ENCODE results near the gene ADAMTS12.

The ADAMTS12 gene

DNA sequence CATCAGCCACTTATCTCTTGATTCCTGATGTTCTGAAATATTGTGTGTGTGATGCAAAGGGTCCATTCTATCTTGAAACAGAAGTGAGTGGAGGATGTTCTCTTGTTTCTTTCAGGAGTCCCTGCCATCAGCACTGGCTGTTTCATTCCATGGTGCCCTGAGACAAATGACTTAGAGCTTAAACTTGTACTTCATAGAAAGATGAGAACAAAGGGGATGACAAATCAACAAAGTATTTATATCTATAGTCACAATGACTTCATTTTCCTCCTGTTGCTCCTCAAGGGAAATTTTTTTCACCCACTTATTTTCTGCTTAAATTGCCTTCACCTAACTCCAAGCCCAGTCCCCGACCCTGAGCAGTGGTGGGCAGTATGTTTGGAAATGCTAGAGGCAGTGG, 279.4 kb downstream of the ADAMTS12 start:
- WGBS, result no CpG with 5 or more reads among the region's 1 CpG
- Histone ChIP-seq H3K9me3 (ENCODE audit: insufficient read depth, low read depth, low read length) (no peaks in the 10 kb centered on the region), H3K27ac (ENCODE audit: low read depth, low read length) (no peak overlapping the region), H3K4me1 (ENCODE audit: insufficient read depth, low read length) (no peaks in the 10 kb centered on the region; the same call in 1 of the 2 replicates), H3K4me3 (ENCODE audit: low read length) (no peak overlapping the region), H3K36me3 (ENCODE audit: insufficient read depth, low read length) (peaks cover 8% of the 10 kb centered on the region), H3K27me3 (ENCODE audit: insufficient read depth, low read length) (no peaks in the 10 kb centered on the region), H3K9ac (ENCODE audit: low read depth, low read length) (no peak overlapping the region)

DNA sequence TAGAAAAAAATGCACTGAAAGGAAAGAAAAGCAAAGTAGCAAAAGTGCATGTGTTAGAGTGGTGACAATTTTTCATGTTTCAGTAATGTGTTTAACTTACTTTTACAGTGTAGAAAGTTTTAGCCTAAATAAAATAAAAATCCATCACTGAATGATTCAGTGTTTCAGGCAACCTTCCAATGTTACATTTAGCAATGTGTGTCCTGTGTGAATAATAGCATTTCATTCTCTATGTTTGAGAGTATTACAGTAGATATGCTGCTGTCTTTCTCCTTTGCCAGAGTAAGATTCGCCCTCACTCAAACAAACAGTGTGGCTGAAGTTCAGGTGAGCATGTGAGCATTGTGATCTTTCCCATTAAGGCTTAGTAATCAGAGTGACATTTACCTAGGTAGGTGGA, 279.9 kb downstream of the ADAMTS12 start:
- H3K27ac ChIP-seq (ENCODE audit: low read depth, low read length), result no peak overlapping the region
- H3K27me3 ChIP-seq (ENCODE audit: insufficient read depth, low read length), result no peaks in the 10 kb centered on the region
- WGBS, result 100% methylated on average over 1 of the region's 1 CpG
- H3K4me1 ChIP-seq (ENCODE audit: insufficient read depth, low read length), result no peaks in the 10 kb centered on the region; the same call in 1 of the 2 replicates
- peaks cover 8% of the 10 kb centered on the region for H3K36me3 ChIP-seq (ENCODE audit: insufficient read depth, low read length)
- H3K4me3 ChIP-seq (ENCODE audit: low read length), result no peak overlapping the region
- no peaks in the 10 kb centered on the region for H3K9me3 ChIP-seq (ENCODE audit: insufficient read depth, low read depth, low read length)
- no peak overlapping the region for H3K9ac ChIP-seq (ENCODE audit: low read depth, low read length)

DNA sequence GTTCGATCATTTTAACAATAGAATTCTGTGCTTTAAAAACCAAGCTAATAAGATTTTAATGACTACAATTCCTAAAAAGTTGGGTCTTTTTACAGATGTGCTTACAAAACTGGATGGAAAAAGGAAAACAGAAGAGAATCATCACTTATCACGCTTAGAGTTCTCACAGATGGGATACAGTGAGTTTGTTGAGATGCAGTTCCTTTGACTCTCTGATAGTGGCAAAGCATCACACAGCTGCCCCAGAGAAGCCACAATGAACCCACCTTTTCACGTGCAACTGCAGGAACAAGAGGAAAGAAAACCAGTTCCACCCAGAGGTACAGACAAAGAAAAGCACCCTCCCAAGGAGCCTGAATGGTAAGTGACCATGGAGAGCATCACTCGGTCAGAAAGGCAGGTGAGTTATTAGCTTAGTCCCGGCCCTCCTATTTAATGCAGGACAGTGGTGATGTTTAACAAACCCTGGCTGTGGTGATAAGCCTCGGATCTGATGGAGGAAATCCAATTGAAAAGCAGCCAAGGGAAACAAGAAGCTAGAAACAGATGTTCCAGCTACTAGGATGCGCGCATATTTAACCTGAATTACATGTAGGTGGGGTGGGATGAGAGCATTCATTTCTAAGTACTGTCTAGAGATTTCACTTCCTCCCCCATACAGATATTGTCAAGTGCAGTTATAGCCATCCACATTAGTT, 283.3 kb downstream of the ADAMTS12 start:
- H3K36me3 ChIP-seq (ENCODE audit: insufficient read depth, low read length), result 0 out of 2 replicates have a peak, but pooled peaks cover under 1% of the 10 kb centered on the region
- H3K4me3 ChIP-seq (ENCODE audit: low read length), result no peak overlapping the region
- no peak overlapping the region for H3K27ac ChIP-seq (ENCODE audit: low read depth, low read length)
- H3K9ac ChIP-seq (ENCODE audit: low read depth, low read length), result no peak overlapping the region
- no peaks in the 10 kb centered on the region; the same call in 1 of the 2 replicates for H3K4me1 ChIP-seq (ENCODE audit: insufficient read depth, low read length)
- H3K27me3 ChIP-seq (ENCODE audit: insufficient read depth, low read length), result no peaks in the 10 kb centered on the region
- 84% methylated on average over 8 of the region's 8 CpGs for WGBS
- H3K9me3 ChIP-seq (ENCODE audit: insufficient read depth, low read depth, low read length), result no peaks in the 10 kb centered on the region

DNA sequence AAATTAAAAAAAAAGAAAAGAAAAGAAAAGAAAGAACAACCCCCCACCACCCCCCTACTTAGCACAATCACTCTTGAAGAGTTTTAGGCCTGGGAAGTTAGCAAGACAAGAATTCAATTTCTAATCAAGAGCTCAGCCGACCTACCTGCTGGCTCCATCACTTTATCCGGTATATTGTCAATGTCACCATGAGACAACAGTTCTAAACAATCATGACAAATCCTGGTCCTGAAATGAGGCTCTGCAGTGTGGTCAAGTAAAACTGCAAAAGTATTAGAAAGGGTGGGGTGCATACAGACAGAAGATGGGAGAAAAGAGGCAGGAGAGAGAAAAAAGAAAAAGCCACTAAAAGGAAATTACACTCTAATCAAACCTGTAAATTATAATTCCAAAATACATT, 287.3 kb downstream of the ADAMTS12 start:
- no peaks in the 10 kb centered on the region for H3K9me3 ChIP-seq (ENCODE audit: insufficient read depth, low read depth, low read length)
- peaks cover 9% of the 10 kb centered on the region for H3K4me1 ChIP-seq (ENCODE audit: insufficient read depth, low read length)
- no peaks in the 10 kb centered on the region for H3K36me3 ChIP-seq (ENCODE audit: insufficient read depth, low read length)
- no peak overlapping the region for H3K27ac ChIP-seq (ENCODE audit: low read depth, low read length)
- 97% methylated on average over 2 of the region's 2 CpGs for WGBS
- H3K9ac ChIP-seq (ENCODE audit: low read depth, low read length), result no peak overlapping the region
- no peaks in the 10 kb centered on the region for H3K27me3 ChIP-seq (ENCODE audit: insufficient read depth, low read length)
- no peak overlapping the region for H3K4me3 ChIP-seq (ENCODE audit: low read length)

DNA sequence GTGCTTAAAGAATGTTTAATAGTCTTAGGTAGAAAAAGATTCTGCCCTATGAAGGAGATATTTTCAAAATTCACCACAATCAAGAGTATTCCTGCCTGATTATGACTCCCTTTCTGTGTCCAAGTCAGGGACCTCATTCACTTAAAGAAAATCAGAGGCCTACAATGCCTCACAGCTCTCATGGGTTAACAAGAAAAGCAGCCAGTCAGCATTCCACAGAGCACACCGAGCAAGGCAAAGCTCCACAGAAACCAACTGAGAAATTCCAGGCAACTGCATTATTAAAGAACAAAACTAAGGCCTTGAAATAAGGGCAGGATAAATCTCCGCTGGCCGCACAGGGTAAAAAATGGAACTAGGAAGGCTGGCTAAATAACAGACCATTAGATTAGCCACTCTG, 289.9 kb downstream of the ADAMTS12 start:
- Histone ChIP-seq H3K27me3 (ENCODE audit: insufficient read depth, low read length) (no peaks in the 10 kb centered on the region), H3K4me3 (ENCODE audit: low read length) (no peak overlapping the region), H3K4me1 (ENCODE audit: insufficient read depth, low read length) (peaks cover 9% of the 10 kb centered on the region), H3K9me3 (ENCODE audit: insufficient read depth, low read depth, low read length) (no peaks in the 10 kb centered on the region), H3K36me3 (ENCODE audit: insufficient read depth, low read length) (no peaks in the 10 kb centered on the region), H3K27ac (ENCODE audit: low read depth, low read length) (no peak overlapping the region), H3K9ac (ENCODE audit: low read depth, low read length) (no peak overlapping the region)
- WGBS, result 82% methylated on average over 3 of the region's 3 CpGs

DNA sequence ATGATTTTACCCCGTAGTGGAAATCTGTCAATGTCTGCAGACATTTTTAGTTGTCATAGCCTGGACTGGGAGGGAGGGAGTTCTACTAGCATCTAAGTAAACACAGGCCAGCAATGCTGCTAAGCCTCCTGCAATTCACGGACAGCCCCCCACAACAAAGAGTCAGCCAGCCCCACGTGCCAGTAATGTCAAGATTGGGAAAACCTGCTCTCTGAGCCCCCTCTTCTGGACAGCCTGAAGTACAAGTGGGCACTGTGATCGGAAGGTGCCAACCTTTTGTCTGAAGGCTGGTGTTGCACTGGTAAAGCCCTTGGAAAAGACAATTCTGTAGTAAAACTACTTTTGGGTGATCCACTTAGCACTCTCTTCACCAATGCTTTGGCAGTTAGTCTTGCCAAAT, 296.5 kb downstream of the ADAMTS12 start:
- no peaks in the 10 kb centered on the region for H3K9me3 ChIP-seq (ENCODE audit: insufficient read depth, low read depth, low read length)
- H3K27me3 ChIP-seq (ENCODE audit: insufficient read depth, low read length), result no peaks in the 10 kb centered on the region
- no peaks in the 10 kb centered on the region for H3K36me3 ChIP-seq (ENCODE audit: insufficient read depth, low read length)
- no peak overlapping the region for H3K4me3 ChIP-seq (ENCODE audit: low read length)
- no peaks in the 10 kb centered on the region for H3K4me1 ChIP-seq (ENCODE audit: insufficient read depth, low read length)
- 73% methylated on average over 4 of the region's 4 CpGs for WGBS
- no peak overlapping the region for H3K9ac ChIP-seq (ENCODE audit: low read depth, low read length)
- no peak overlapping the region for H3K27ac ChIP-seq (ENCODE audit: low read depth, low read length)

DNA sequence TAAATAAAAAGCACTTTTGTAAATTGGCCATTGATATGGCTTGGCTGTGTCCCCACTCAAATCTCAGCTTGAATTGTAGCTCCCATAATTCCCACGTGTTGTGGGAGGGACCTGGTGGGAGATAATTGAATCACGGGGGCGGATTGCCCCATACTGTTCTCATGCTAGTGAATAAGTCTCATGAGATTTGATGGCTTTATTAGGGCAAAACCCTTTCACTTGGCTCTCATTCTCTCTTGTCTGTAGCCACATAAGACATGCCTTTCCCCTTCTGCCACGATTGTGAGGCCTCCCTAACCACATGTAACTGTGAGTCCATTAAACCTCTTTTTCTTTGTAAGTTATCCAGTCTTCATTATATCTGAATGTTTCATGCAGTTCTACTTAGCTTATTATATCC, 297.8 kb downstream of the ADAMTS12 start:
- Histone ChIP-seq H3K36me3 (ENCODE audit: insufficient read depth, low read length) (no peaks in the 10 kb centered on the region), H3K27ac (ENCODE audit: low read depth, low read length) (no peak overlapping the region), H3K4me1 (ENCODE audit: insufficient read depth, low read length) (no peaks in the 10 kb centered on the region), H3K27me3 (ENCODE audit: insufficient read depth, low read length) (no peaks in the 10 kb centered on the region), H3K9ac (ENCODE audit: low read depth, low read length) (no peak overlapping the region), H3K9me3 (ENCODE audit: insufficient read depth, low read depth, low read length) (no peaks in the 10 kb centered on the region), H3K4me3 (ENCODE audit: low read length) (no peak overlapping the region)
- 94% methylated on average over 4 of the region's 4 CpGs for WGBS

DNA sequence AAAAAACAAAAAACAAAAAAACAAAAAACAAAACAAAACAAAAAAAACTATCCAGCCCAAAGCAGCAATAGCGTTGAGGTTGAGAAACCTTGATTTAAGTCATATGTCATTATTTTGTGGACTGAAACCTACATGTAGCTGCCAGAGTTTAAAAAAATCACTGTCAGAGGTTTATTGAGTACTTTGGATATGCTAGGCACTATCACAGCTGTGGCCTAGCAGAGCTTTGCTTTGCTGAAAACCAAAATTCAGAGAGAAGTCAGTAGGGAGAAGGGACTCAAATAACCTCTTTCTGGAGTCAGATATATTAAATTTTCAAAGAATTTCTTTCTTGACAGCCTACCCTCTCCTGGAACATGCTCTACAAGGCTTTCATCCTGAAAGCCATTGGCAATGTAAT, 299.5 kb downstream of the ADAMTS12 start:
- no peak overlapping the region for H3K4me3 ChIP-seq (ENCODE audit: low read length)
- no peak overlapping the region for H3K27ac ChIP-seq (ENCODE audit: low read depth, low read length)
- no peak overlapping the region for H3K9ac ChIP-seq (ENCODE audit: low read depth, low read length)
- no peaks in the 10 kb centered on the region for H3K4me1 ChIP-seq (ENCODE audit: insufficient read depth, low read length)
- H3K36me3 ChIP-seq (ENCODE audit: insufficient read depth, low read length), result no peaks in the 10 kb centered on the region
- H3K27me3 ChIP-seq (ENCODE audit: insufficient read depth, low read length), result no peaks in the 10 kb centered on the region
- 96% methylated on average over 1 of the region's 1 CpG for WGBS
- H3K9me3 ChIP-seq (ENCODE audit: insufficient read depth, low read depth, low read length), result no peaks in the 10 kb centered on the region

DNA sequence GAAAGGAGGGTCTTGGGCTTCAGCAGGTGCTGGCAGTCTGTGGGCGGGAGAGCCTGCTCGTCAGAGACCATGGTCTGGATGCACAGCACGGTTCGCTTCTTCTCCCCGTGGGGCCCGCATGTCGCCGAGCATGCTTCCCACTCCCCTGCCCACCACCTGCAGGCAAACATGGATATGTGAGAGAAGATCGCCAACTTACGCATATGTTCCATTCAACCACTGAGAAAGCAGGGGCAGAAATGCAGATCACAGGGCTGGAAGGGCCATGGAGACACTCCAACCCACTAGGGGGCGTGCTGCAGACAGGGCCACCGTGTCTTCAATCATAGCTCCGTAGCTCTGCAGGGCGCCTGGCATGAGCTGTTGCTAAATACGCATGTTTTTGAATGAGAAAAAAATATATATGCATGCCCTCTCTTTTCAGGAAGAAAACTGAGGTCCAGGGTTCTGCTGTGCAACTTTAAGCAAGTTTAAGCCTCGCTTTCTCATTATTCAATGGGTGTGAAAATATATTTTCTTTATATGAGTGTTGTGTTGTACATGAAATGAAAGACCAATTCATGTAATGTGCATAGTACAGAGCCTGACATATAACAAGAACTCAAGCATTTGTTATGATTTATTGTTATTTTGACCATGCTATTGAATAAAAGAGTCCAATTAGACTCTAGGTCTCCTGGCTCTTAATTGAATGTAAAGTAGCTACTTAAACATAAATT, 303.0 kb downstream of the ADAMTS12 start:
- no peak overlapping the region for H3K9ac ChIP-seq (ENCODE audit: low read depth, low read length)
- WGBS, result 71% methylated on average over 16 of the region's 16 CpGs

DNA sequence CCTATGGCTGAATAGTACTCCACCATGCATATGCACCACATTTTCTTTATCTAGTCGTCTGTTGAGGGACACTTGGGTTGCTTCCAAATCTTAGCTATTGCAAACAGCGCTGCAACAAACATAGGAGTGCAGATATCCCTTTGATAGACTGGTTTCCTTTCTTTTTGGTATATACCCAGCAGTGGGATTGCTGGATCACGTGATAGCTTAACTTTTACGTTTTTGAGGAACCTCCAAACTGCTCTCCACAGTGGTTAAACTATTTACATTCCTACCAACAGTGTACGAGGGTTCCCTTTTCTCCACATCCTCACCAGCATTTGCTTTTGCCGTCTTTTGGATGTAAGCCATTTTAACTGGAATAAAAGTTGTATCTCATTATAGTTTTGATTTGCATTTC, 308.5 kb downstream of the ADAMTS12 start:
- Histone ChIP-seq H3K4me3 (ENCODE audit: low read length) (no peak overlapping the region), H3K36me3 (ENCODE audit: insufficient read depth, low read length) (no peaks in the 10 kb centered on the region), H3K27me3 (ENCODE audit: insufficient read depth, low read length) (no peaks in the 10 kb centered on the region), H3K27ac (ENCODE audit: low read depth, low read length) (no peak overlapping the region), H3K9me3 (ENCODE audit: insufficient read depth, low read depth, low read length) (no peaks in the 10 kb centered on the region), H3K9ac (ENCODE audit: low read depth, low read length) (no peak overlapping the region), H3K4me1 (ENCODE audit: insufficient read depth, low read length) (no peaks in the 10 kb centered on the region)
- 93% methylated on average over 6 of the region's 6 CpGs for WGBS

More for the DNA sequence above, 303.0 kb downstream of the ADAMTS12 start:
- Histone ChIP-seq H3K36me3 (ENCODE audit: insufficient read depth, low read length) (no peaks in the 10 kb centered on the region), H3K4me1 (ENCODE audit: insufficient read depth, low read length) (no peaks in the 10 kb centered on the region), H3K27me3 (ENCODE audit: insufficient read depth, low read length) (no peaks in the 10 kb centered on the region), H3K27ac (ENCODE audit: low read depth, low read length) (no peak overlapping the region), H3K9me3 (ENCODE audit: insufficient read depth, low read depth, low read length) (no peaks in the 10 kb centered on the region), H3K4me3 (ENCODE audit: low read length) (no peak overlapping the region)

DNA sequence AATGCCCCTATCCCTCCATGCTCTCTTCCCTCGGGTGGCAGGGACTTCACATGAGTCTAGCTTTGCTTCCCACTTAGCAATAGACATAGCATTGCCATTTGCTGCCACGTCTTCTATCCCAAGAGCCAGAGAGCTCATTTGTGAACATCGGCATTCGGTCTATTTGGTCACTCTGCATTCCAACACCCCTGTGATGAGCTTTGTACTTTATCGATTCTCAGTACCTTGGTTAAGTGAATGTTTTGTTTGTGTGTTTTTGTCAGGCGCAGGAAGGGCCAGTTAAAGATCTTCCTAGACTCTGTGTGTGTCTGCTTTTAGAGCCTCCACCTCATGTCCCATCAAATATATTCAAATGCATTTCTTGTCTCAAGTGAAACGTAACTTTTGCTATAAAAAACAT, 309.4 kb downstream of the ADAMTS12 start:
- no peaks in the 10 kb centered on the region for H3K27me3 ChIP-seq (ENCODE audit: insufficient read depth, low read length)
- H3K27ac ChIP-seq (ENCODE audit: low read depth, low read length), result no peak overlapping the region
- no peaks in the 10 kb centered on the region for H3K4me1 ChIP-seq (ENCODE audit: insufficient read depth, low read length)
- 93% methylated on average over 6 of the region's 7 CpGs for WGBS
- no peak overlapping the region for H3K9ac ChIP-seq (ENCODE audit: low read depth, low read length)
- H3K9me3 ChIP-seq (ENCODE audit: insufficient read depth, low read depth, low read length), result no peaks in the 10 kb centered on the region
- H3K4me3 ChIP-seq (ENCODE audit: low read length), result no peak overlapping the region
- no peaks in the 10 kb centered on the region for H3K36me3 ChIP-seq (ENCODE audit: insufficient read depth, low read length)

Data from HUES64 (cell line).